Measurements from ENCODE around the gene EIF4G1.

DNA sequence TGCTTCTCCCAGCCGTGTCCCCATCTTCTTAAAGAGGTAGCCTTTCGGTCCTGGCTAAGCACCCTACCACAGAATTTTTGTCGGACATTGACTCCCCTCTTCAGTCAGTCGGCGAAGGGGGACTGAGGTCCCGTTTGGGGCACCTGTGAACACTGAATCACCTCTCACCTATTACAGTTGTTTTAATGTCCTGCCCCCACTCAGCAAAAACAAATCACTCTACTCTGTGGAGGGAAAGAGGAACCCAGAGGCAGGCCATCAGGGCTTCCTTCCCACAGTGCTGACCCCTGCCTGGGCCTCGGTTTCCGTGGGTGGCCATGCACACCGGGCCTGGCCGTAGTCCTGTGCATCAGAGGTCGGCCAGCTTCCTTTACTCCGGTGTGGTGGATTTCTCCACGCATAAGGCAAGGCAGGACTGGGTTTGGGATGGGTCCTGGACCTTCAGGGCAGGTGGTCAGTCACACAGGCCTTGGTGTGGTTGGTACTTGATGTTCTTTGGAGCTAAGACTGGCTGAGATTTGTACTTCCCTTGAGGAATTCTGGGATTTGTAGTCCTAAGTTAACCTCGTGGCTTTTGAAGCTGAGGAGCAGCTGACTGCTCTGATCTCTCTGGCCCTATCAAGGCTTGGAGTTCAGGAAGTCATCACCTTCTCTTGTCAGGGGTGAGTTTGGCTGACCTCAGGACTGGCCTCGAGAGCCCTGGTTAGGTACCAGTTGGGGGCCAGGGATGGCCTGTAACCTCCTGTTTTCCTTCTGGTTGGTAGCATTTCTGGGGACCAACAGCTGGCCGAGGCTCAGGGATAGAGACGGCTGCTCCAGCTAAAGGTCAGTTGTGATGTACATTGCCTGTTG is 22.4 kb downstream of the EIF4G1 start:
- TF ChIP-seq, protein P1, sequence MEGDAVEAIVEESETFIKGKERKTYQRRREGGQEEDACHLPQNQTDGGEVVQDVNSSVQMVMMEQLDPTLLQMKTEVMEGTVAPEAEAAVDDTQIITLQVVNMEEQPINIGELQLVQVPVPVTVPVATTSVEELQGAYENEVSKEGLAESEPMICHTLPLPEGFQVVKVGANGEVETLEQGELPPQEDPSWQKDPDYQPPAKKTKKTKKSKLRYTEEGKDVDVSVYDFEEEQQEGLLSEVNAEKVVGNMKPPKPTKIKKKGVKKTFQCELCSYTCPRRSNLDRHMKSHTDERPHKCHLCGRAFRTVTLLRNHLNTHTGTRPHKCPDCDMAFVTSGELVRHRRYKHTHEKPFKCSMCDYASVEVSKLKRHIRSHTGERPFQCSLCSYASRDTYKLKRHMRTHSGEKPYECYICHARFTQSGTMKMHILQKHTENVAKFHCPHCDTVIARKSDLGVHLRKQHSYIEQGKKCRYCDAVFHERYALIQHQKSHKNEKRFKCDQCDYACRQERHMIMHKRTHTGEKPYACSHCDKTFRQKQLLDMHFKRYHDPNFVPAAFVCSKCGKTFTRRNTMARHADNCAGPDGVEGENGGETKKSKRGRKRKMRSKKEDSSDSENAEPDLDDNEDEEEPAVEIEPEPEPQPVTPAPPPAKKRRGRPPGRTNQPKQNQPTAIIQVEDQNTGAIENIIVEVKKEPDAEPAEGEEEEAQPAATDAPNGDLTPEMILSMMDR (conservative IDR thresholded peaks at IDR 0.05; ENCODE audit: low read depth in 2 of 2) = no peak
- TF ChIP-seq JUNB (IDR thresholded peaks at IDR 0.05; ENCODE audit: unreplicated experiment) (no peak), EZH2 (IDR thresholded peaks at IDR 0.05; ENCODE audit: low read depth, unreplicated experiment) (no peak), EZH2phosphoT487 (IDR thresholded peaks at IDR 0.05; ENCODE audit: unreplicated experiment) (no peak), POLR2AphosphoS5 (IDR thresholded peaks at IDR 0.05; ENCODE audit: low read depth) (no peak), CREB1 (CRISPR knock-in tag; IDR thresholded peaks at IDR 0.05; ENCODE audit: low read depth) (no peak)
- TF ChIP-seq, protein P2, sequence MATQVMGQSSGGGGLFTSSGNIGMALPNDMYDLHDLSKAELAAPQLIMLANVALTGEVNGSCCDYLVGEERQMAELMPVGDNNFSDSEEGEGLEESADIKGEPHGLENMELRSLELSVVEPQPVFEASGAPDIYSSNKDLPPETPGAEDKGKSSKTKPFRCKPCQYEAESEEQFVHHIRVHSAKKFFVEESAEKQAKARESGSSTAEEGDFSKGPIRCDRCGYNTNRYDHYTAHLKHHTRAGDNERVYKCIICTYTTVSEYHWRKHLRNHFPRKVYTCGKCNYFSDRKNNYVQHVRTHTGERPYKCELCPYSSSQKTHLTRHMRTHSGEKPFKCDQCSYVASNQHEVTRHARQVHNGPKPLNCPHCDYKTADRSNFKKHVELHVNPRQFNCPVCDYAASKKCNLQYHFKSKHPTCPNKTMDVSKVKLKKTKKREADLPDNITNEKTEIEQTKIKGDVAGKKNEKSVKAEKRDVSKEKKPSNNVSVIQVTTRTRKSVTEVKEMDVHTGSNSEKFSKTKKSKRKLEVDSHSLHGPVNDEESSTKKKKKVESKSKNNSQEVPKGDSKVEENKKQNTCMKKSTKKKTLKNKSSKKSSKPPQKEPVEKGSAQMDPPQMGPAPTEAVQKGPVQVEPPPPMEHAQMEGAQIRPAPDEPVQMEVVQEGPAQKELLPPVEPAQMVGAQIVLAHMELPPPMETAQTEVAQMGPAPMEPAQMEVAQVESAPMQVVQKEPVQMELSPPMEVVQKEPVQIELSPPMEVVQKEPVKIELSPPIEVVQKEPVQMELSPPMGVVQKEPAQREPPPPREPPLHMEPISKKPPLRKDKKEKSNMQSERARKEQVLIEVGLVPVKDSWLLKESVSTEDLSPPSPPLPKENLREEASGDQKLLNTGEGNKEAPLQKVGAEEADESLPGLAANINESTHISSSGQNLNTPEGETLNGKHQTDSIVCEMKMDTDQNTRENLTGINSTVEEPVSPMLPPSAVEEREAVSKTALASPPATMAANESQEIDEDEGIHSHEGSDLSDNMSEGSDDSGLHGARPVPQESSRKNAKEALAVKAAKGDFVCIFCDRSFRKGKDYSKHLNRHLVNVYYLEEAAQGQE (IDR thresholded peaks at IDR 0.05; ENCODE audit: unreplicated experiment) = no peak
- TF ChIP-seq, protein P3, sequence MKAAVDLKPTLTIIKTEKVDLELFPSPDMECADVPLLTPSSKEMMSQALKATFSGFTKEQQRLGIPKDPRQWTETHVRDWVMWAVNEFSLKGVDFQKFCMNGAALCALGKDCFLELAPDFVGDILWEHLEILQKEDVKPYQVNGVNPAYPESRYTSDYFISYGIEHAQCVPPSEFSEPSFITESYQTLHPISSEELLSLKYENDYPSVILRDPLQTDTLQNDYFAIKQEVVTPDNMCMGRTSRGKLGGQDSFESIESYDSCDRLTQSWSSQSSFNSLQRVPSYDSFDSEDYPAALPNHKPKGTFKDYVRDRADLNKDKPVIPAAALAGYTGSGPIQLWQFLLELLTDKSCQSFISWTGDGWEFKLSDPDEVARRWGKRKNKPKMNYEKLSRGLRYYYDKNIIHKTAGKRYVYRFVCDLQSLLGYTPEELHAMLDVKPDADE (IDR thresholded peaks at IDR 0.05) = 0 out of 2 replicates have a peak, but pooled peaks have one; percentile 46
